Measurements from ENCODE around the gene TAPT1.
A peak's percentile ranks its signal among the peaks of the same experiment; 100 is the strongest.

TAPT1 gene

GRCh38 chr4:16243285-16243684 lies 17.0 kb upstream of the TAPT1 start:
- DNase-seq = no peak

GRCh38 chr4:16240300-16240699 lies 14.0 kb upstream of the TAPT1 start:
- no peak for DNase-seq

- DNase-seq = no peak
Observed at GRCh38 chr4:16239086-16239485, 12.8 kb upstream of the TAPT1 start.

- no peak for DNase-seq
Observed at GRCh38 chr4:16238327-16238726, 12.1 kb upstream of the TAPT1 start.

- DNase-seq = no peak
Observed at GRCh38 chr4:16237715-16238114, 11.4 kb upstream of the TAPT1 start.

GRCh38 chr4:16236402-16237023 lies 10.2 kb upstream of the TAPT1 start:
- no peak for DNase-seq

- DNase-seq = no peak
Observed at GRCh38 chr4:16235209-16235608, 8.9 kb upstream of the TAPT1 start.

- DNase-seq = no peak
Observed at GRCh38 chr4:16233569-16234177, 7.4 kb upstream of the TAPT1 start.

- no peak for DNase-seq
Observed at GRCh38 chr4:16231570-16232245, 5.4 kb upstream of the TAPT1 start.

- DNase-seq = no peak
Observed at GRCh38 chr4:16230308-16230707, 4.0 kb upstream of the TAPT1 start.

- DNase-seq = no peak
Observed at GRCh38 chr4:16229604-16230003, 3.3 kb upstream of the TAPT1 start.

- no peak for DNase-seq
Observed at GRCh38 chr4:16227462-16227868, 1.2 kb upstream of the TAPT1 start.

- peak; percentile 30 for DNase-seq
Observed at GRCh38 chr4:16226816-16227461, 668 bp upstream of the TAPT1 start.

- no peak for DNase-seq
Observed at GRCh38 chr4:16225167-16225862, 956 bp downstream of the TAPT1 start.

- no peak for DNase-seq
Observed at GRCh38 chr4:16224264-16225166, 1.8 kb downstream of the TAPT1 start.

GRCh38 chr4:16222957-16223527 lies 3.2 kb downstream of the TAPT1 start:
- DNase-seq = no peak

GRCh38 chr4:16218950-16219349 lies 7.3 kb downstream of the TAPT1 start:
- DNase-seq = no peak

GRCh38 chr4:16217300-16218051 lies 8.8 kb downstream of the TAPT1 start:
- no peak for DNase-seq

GRCh38 chr4:16213121-16213520 lies 13.2 kb downstream of the TAPT1 start:
- DNase-seq = no peak

- DNase-seq = no peak
Observed at GRCh38 chr4:16212138-16212782, 14.0 kb downstream of the TAPT1 start.

GRCh38 chr4:16207409-16207808 lies 18.9 kb downstream of the TAPT1 start:
- no peak for DNase-seq
